ENCODE measurements around the gene FBXW5.

DNA sequence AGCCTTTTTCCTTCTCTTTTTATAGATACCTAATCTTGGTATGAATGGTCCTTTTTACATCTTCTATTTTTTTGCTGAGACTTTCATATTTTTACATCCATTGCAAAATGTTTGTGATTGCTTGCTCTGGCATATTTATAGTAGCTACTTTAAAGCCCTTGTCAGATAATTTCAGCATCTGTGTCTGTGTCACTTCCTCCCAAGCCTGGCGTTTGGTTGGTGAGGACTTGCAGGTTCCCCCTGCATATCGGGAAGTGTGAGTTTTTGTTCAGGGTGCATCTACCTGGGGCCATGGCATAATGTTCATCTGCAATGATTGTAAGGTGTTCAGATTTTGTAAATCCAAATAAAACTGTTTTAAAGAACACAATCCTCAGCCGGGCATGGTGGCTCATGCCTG, 8.9 kb downstream of the FBXW5 start:
- TF ChIP-seq CTCF (IDR thresholded peaks at IDR 0.05 in 4 of 5, conservative IDR thresholded peaks at IDR 0.05 in 1 of 5) = no peak
- TF ChIP-seq POLR2A (IDR thresholded peaks at IDR 0.05) = no peak
